B cell (primary cell): ENCODE data around the gene PREX1.

Experiments used
- CTCF ChIP-seq: fragments of 200-600 bp; IDR thresholded peaks from one replicate; pipeline ENCODE4 v1.8.0; 2022; ENCODE audit warnings: antibody characterized with exemption, mild to moderate bottlenecking
- EZH2 ChIP-seq: IDR thresholded peaks from 2 replicates; pipeline ENCODE4 v1.6.1; 2012; ENCODE audit warnings: borderline replicate concordance, low read depth, mild to moderate bottlenecking, moderate library complexity, low read length; ENCODE audit not compliant: insufficient read depth, poor library complexity, severe bottlenecking

GRCh38 chr20:48745330-48745729 lies 82.5 kb downstream of the PREX1 start:
- TF ChIP-seq CTCF (no peak), EZH2 (no peak)
